GM12878 (cell line): Measurements from ENCODE around the gene HCN3.
A peak's percentile ranks its signal among the peaks of the same experiment; 100 is the strongest.

Source experiments
- CEBPB ChIP-seq, 2 experiments: fragments of 150-350 bp in 1 of 2; IDR thresholded peaks; 2 replicates each; pipeline ENCODE4 v1.6.1; 2012 to 2014; ENCODE audit warnings: low read depth in 2 of 2, low read length in 2 of 2, borderline replicate concordance in 1 of 2, inconsistent platforms in 1 of 2
- CHD4 ChIP-seq: fragments of 200-600 bp; sonication (generic); IDR thresholded peaks from 2 replicates; pipeline ENCODE4 v1.6.1; 2016; ENCODE audit warnings: mild to moderate bottlenecking
- CTCF ChIP-seq, 3 experiments: IDR thresholded peaks in 2 of 3; conservative IDR thresholded peaks in 1 of 3; 2 replicates each; pipeline ENCODE4 v1.5.1; 2011; ENCODE audit warnings: low read depth in 3 of 3, low read length in 3 of 3, mild to moderate bottlenecking in 3 of 3, control low read depth in 2 of 3, moderate library complexity in 2 of 3, inconsistent platforms in 1 of 3, mixed read lengths in 1 of 3; ENCODE audit not compliant: control insufficient read depth in 2 of 3, insufficient read depth in 1 of 3; ENCODE audit errors: extremely low read depth in 1 of 3
- DPF2 ChIP-seq: fragments of 450-650 bp; IDR thresholded peaks from 2 replicates; pipeline ENCODE4 v1.6.1; 2017; ENCODE audit warnings: mild to moderate bottlenecking
- JUND ChIP-seq: IDR thresholded peaks from 2 replicates; pipeline ENCODE4 v1.6.1; 2012; ENCODE audit warnings: low read depth, mild to moderate bottlenecking, low read length, improper control_type of control experiment, moderate library complexity
- POLR2A ChIP-seq: IDR thresholded peaks from 2 replicates; pipeline ENCODE4 v1.6.1; 2011; ENCODE audit warnings: low read depth, mild to moderate bottlenecking, low read length
- RB1 ChIP-seq: fragments of 450-650 bp; formaldehyde crosslinking; IDR thresholded peaks from 2 replicates; pipeline ENCODE4 v1.6.1; 2017; ENCODE audit warnings: mild to moderate bottlenecking, borderline replicate concordance
- RCOR1 ChIP-seq: conservative IDR thresholded peaks from 2 replicates; pipeline ENCODE4 v1.6.1; 2012; ENCODE audit warnings: low read depth, low read length, improper control_type of control experiment
- SPI1 ChIP-seq: IDR thresholded peaks from 2 replicates; pipeline ENCODE4 v1.6.1; 2011; ENCODE audit warnings: low read depth, mild to moderate bottlenecking, low read length, moderate library complexity, borderline replicate concordance; ENCODE audit not compliant: insufficient read depth
- TARDBP ChIP-seq: IDR thresholded peaks from 2 replicates; pipeline ENCODE4 v1.6.1; 2016; ENCODE audit warnings: borderline replicate concordance
- ZBTB40 ChIP-seq: fragments of 450-650 bp; IDR thresholded peaks from 2 replicates; pipeline ENCODE4 v1.6.1; 2016; ENCODE audit warnings: mild to moderate bottlenecking, moderate library complexity, borderline replicate concordance
- ZNF274 ChIP-seq: IDR thresholded peaks from one replicate; pipeline ENCODE4 v1.8.0; 2011; ENCODE audit not compliant: insufficient read length, insufficient read depth
- ZSCAN29 ChIP-seq: fragments of 450-650 bp; IDR thresholded peaks from 2 replicates; pipeline ENCODE4 v1.6.1; 2017; ENCODE audit warnings: mild to moderate bottlenecking, moderate library complexity

GRCh38 chr1:155261852-155262673 lies 15.2 kb upstream of the HCN3 start, which contains the start of gene SCAMP3:
- TF ChIP-seq ZNF274 (no peak), RCOR1 (no peak), CTCF (IDR thresholded peaks at IDR 0.05 in 2 of 3, conservative IDR thresholded peaks at IDR 0.05 in 1 of 3; ENCODE audit: control insufficient read depth in 2 of 3, extremely low read depth in 1 of 3, insufficient read depth in 1 of 3, low read depth in 3 of 3, low read length in 3 of 3) (no peak), SPI1 (peak; percentile 55; the same call in 1 of the 2 replicates), JUND (peak; percentile 32; the same call in 1 of the 2 replicates), ZSCAN29 (no peak), TARDBP (peak; percentile 55; the same call in 1 of the 2 replicates), CHD4 (no peak), POLR2A (peak; percentile 94), RB1 (peak; percentile 19; the same call in 1 of the 2 replicates), ZBTB40 (peak; percentile 91), CEBPB (IDR thresholded peaks at IDR 0.05; ENCODE audit: borderline replicate concordance in 1 of 2, low read depth in 2 of 2, low read length in 2 of 2) (no peak), DPF2 (0 out of 2 replicates have a peak, but pooled peaks have one; percentile 7)
